Measurements from ENCODE around the gene PDZK1IP1. TPM values are rescaled to one million over a fixed set of nuclear protein-coding genes. Genes with fewer than 3 reads are reported as not detected.

The PDZK1IP1 gene
- total RNA-seq, 1 donor from 2014 or later = not detected

DNA sequence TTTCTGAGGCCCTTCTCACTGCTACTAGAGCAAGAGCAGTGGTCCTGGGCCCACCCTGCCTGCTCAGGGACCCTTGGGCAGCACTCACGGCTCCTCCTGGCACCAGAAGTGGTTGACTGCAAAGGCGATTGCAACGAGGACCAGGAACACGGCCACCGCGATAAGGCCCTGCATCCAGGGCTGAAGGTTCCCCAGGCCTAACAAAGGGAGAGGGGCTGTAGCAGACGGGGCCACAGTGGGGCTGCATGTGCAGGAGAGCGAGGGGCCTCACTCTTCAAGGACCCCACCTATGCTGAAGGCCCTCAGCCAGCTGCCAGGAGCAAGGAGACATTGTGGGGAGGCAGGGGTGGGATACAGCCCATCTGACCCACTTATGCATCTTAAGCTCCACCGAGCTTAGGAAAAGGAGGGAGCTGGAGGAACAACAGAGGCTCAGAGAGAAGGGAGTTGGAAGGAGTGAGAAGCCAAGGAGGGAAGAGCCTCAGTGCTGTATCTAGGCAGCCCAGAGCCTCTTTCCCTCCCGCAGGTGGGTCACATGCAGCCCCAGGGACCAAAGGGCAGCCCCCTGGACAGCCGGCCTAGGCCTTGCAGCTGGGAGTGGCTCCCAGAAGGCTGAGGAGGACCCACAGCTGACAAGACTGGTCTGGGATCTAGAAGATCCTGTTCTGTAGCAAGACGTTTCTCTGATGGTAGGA is 2.5 kb downstream of the PDZK1IP1 start:
- Mint-ChIP-seq H3K9me3 (ENCODE audit: low read depth) (no peaks in the 10 kb centered on the region), H3K36me3 (ENCODE audit: insufficient read depth) (no peaks in the 10 kb centered on the region)

DNA sequence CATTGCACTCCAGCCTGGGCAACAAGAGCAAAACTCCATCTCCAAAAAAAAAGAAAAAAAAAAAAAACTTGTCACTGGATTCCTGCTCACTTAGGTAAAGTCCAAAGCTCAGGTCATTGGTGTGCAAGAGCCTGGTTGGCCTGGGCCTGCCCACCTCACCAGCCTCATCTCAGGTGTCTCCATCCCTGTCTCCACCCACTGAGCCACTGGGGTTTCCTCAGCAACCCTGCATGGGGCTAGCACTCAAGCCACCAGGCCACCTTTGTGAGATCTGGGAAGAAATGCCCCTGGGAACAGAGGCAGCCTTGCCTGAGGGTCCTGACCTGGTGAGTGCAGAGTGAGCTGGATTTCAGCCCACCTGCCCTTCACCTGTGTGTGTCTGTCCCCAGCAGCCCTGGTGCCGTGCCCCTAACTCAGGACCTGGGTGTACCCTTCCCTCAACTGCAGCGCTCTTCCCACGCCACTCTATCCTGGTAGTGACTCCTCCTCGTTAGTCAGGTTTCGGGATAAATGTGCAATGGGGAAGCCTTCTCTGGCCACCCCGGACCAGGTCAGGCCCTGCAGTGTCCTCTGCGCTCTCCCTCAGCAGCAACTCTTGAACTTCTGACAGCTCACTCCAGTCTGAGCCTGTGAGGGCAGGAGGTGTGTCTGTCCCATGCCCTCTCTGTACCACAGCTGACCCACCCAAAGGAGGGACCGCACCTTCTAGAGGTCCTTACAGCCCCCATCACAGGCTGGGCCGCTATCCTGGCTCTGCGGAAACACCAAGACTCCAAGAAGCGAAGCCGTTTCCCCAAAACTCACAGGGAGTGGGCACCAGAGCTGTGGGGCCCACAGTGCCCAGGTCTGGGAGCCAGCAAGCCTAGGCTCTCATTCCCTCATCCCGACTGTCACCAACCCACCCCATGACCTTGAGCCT is 3.3 kb downstream of the PDZK1IP1 start:
- peaks cover 4% of the 10 kb centered on the region for H3K4me1 Mint-ChIP-seq (ENCODE audit: low read depth)
- no peak overlapping the region for H3K27ac Mint-ChIP-seq
- no peak overlapping the region for H3K4me3 Mint-ChIP-seq (ENCODE audit: low read depth)
- H3K36me3 Mint-ChIP-seq (ENCODE audit: insufficient read depth) = no peaks in the 10 kb centered on the region
- TF ChIP-seq, protein P1, sequence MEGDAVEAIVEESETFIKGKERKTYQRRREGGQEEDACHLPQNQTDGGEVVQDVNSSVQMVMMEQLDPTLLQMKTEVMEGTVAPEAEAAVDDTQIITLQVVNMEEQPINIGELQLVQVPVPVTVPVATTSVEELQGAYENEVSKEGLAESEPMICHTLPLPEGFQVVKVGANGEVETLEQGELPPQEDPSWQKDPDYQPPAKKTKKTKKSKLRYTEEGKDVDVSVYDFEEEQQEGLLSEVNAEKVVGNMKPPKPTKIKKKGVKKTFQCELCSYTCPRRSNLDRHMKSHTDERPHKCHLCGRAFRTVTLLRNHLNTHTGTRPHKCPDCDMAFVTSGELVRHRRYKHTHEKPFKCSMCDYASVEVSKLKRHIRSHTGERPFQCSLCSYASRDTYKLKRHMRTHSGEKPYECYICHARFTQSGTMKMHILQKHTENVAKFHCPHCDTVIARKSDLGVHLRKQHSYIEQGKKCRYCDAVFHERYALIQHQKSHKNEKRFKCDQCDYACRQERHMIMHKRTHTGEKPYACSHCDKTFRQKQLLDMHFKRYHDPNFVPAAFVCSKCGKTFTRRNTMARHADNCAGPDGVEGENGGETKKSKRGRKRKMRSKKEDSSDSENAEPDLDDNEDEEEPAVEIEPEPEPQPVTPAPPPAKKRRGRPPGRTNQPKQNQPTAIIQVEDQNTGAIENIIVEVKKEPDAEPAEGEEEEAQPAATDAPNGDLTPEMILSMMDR (IDR thresholded peaks at IDR 0.05; ENCODE audit: unreplicated experiment) = no peak
- H3K27me3 Mint-ChIP-seq = peaks cover 12% of the 10 kb centered on the region
- no peaks in the 10 kb centered on the region for H3K9me3 Mint-ChIP-seq (ENCODE audit: low read depth)
- DNase-seq (ENCODE audit: low spot score, unreplicated experiment) = no peak

More for the DNA sequence above, 2.5 kb downstream of the PDZK1IP1 start:
- Mint-ChIP-seq H3K4me1 (ENCODE audit: low read depth) (peaks cover 11% of the 10 kb centered on the region), H3K27me3 (peaks cover 8% of the 10 kb centered on the region), H3K4me3 (ENCODE audit: low read depth) (no peak overlapping the region), H3K27ac (no peak overlapping the region)
- TF ChIP-seq, protein P1 (IDR thresholded peaks at IDR 0.05; ENCODE audit: unreplicated experiment) = no peak
- DNase-seq (ENCODE audit: low spot score, unreplicated experiment) = no peak

DNA sequence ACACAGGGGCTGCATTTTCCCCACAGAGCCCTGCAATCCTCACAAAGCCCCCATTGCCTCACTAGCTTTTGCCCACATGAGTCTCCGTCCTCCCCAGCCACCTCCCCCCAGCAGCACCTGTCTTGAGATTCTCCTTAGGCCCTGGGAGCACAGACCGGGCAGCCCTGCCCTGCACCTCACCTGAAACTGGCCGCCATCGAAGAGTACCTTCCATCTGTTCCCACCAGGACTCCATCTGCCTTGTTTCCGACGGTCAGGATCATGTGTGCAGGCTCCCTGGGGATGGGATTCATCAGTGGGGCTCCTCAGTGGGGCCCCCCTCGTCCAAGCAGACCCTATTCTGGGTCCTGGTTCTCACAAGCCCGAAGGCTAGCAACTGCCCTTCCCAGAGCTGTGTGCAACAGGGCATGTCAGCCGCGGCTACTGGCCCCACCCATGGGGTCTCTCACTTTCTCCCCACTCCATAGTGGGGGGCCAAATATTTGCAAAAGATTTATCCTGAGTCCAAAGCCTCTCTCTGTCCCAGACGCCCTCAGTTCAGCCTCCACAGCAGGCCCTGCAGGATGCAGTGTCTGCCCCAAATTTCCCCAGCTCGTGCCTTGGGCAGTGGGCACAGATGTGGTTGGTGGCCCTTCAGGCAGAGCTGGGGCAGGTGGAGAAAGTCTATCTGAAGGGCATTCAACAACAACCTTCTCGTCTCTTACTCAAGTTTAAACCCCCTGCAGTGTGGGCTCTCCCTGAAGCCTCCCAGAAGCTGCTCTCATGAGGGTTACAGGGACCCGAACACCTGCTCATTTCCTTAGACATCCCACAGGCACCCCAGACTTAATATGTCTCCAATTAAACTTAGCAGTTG is 4.8 kb downstream of the PDZK1IP1 start:
- H3K27ac Mint-ChIP-seq = no peak overlapping the region
- TF ChIP-seq, protein P1 (IDR thresholded peaks at IDR 0.05; ENCODE audit: unreplicated experiment) = no peak
- peaks cover 20% of the 10 kb centered on the region for H3K27me3 Mint-ChIP-seq
- H3K36me3 Mint-ChIP-seq (ENCODE audit: insufficient read depth) = no peaks in the 10 kb centered on the region
- no peaks in the 10 kb centered on the region for H3K9me3 Mint-ChIP-seq (ENCODE audit: low read depth)
- no peak overlapping the region for H3K4me3 Mint-ChIP-seq (ENCODE audit: low read depth)
- H3K4me1 Mint-ChIP-seq (ENCODE audit: low read depth) = peaks cover 4% of the 10 kb centered on the region
- DNase-seq (ENCODE audit: low spot score, unreplicated experiment) = no peak

DNA sequence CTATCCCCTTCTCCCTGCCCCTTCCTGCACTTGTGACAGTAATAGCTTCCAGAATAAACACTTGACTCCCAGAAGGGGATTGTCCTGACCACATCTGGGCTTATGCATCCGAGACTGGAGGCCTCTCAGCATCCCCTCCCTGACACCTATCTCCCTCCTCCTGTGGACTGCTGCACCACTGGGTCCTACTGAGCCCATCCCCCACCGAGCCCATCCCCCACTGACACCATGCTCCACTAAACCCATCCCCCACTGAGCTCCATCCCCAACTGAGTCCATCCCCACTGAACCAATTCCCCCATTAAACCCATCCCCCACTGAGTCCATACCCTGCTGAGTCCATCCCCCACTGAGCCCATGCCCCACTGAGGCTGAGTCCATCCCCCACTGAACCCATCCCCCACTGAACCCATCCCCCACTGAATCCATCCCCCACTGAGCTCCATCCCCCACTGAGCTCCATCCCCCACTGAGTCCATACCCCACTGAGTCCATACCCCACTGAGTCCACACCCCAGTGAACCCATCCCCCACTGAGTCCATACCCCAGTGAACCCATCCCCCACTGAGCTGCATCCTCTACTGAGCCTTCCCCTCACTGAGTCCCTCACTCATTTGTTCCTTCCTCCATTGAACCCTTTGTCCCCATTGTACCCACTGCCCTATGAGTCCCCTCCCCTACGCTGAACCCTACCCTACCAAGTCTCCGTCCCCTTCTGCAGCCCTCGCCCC is 5.6 kb downstream of the PDZK1IP1 start:
- H3K27ac Mint-ChIP-seq = no peak overlapping the region
- no peaks in the 10 kb centered on the region for H3K36me3 Mint-ChIP-seq (ENCODE audit: insufficient read depth)
- no peak overlapping the region for H3K4me3 Mint-ChIP-seq (ENCODE audit: low read depth)
- no peaks in the 10 kb centered on the region for H3K9me3 Mint-ChIP-seq (ENCODE audit: low read depth)
- H3K4me1 Mint-ChIP-seq (ENCODE audit: low read depth) = peaks cover 7% of the 10 kb centered on the region
- DNase-seq (ENCODE audit: low spot score, unreplicated experiment) = no peak
- H3K27me3 Mint-ChIP-seq = peaks cover 26% of the 10 kb centered on the region
- TF ChIP-seq, protein P1 (IDR thresholded peaks at IDR 0.05; ENCODE audit: unreplicated experiment) = no peak
